ENCODE measurements around the gene ARHGEF9. TPM values are rescaled to one million over a fixed set of nuclear protein-coding genes. Genes with fewer than 3 reads are reported as not detected.

ARHGEF9 gene
- polyA plus RNA-seq, 2 of the 4 experiments (the other 2 are of a cell fraction) = 6.8 to 15.4 TPM

DNA sequence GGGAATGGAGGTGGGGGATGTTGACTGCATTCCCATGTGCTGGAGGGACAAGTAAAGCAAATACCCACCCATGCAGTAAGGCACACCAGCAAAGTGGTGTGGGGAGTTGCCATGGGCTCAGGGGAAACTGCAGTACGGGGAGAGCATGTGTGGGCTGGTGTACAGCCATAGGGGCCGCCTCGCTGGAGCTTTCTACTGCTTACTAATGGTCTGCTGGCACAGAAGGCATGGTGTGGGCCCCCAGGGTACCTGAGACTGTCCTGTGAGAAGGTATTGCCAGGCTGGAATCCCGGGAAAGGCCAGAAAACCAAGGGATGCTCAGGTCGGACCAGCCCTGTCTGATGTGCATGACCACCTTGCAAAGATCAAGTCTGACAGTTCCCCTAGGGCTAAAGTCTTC, 199.1 kb downstream of the ARHGEF9 start:
- WGBS (ENCODE audit: missing lambda C conversion rate) = 24% methylated on average over 5 of the region's 5 CpGs

More for the DNA sequence above, 199.1 kb downstream of the ARHGEF9 start:
- FAIRE-seq = no peak
- Histone ChIP-seq H3K27ac (no peak overlapping the region), H3K4me3 (no peak overlapping the region), H3K4me1 (no peaks in the 10 kb centered on the region), H3K9me3 (no peaks in the 10 kb centered on the region), H3K4me2 (no peak overlapping the region)
- ChIA-PET CTCF (no interaction called here), POLR2A (no interaction called here)
- no peak for TF ChIP-seq RAD21 (conservative IDR thresholded peaks at IDR 0.05 in 1 of 2, IDR thresholded peaks at IDR 0.05 in 1 of 2)
- TF ChIP-seq, protein P1, sequence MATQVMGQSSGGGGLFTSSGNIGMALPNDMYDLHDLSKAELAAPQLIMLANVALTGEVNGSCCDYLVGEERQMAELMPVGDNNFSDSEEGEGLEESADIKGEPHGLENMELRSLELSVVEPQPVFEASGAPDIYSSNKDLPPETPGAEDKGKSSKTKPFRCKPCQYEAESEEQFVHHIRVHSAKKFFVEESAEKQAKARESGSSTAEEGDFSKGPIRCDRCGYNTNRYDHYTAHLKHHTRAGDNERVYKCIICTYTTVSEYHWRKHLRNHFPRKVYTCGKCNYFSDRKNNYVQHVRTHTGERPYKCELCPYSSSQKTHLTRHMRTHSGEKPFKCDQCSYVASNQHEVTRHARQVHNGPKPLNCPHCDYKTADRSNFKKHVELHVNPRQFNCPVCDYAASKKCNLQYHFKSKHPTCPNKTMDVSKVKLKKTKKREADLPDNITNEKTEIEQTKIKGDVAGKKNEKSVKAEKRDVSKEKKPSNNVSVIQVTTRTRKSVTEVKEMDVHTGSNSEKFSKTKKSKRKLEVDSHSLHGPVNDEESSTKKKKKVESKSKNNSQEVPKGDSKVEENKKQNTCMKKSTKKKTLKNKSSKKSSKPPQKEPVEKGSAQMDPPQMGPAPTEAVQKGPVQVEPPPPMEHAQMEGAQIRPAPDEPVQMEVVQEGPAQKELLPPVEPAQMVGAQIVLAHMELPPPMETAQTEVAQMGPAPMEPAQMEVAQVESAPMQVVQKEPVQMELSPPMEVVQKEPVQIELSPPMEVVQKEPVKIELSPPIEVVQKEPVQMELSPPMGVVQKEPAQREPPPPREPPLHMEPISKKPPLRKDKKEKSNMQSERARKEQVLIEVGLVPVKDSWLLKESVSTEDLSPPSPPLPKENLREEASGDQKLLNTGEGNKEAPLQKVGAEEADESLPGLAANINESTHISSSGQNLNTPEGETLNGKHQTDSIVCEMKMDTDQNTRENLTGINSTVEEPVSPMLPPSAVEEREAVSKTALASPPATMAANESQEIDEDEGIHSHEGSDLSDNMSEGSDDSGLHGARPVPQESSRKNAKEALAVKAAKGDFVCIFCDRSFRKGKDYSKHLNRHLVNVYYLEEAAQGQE (IDR thresholded peaks at IDR 0.05) = no peak
- no peak for TF ChIP-seq BHLHE40 (IDR thresholded peaks at IDR 0.05; ENCODE audit: low read depth, low read length)
- no peak for TF ChIP-seq FOSL2 (IDR thresholded peaks at IDR 0.05)
- TF ChIP-seq FOSL2 (CRISPR knock-in tag; IDR thresholded peaks at IDR 0.05) = no peak
- no peak for TF ChIP-seq EHMT2 (IDR thresholded peaks at IDR 0.05; ENCODE audit: low read depth)
- no peak for TF ChIP-seq SREBF2 (IDR thresholded peaks at IDR 0.05)
- DNase-seq (ENCODE audit: low read depth in 1 of 2, low spot score in 1 of 2) = no peak
- ATAC-seq = no peak

Small RNA genes lying within 50 kb of the gene (small RNA-seq; reads per million reads assigned to genes)
- 0 reads per million in 6 experiments for gene MIR1468
